Tibial nerve (tissue), 3 donors: Measurements from ENCODE around the gene TINAGL1.

Source experiments
- POLR2A ChIP-seq, 2 donors: fragments of 450-650 bp; IDR thresholded peaks; one replicate each; pipeline ENCODE4 v1.6.1; 2017; ENCODE audit warnings: antibody characterized with exemption in 2 of 2, mild to moderate bottlenecking in 2 of 2, moderate library complexity in 2 of 2
- TF ChIP-seq, protein P1 (sequence below), 5 experiments: fragments of 200-600 bp in 3 of 5; fragments of 450-650 bp in 2 of 5; sonication (generic) in 3 of 5; IDR thresholded peaks; one replicate each; pipeline ENCODE4 v1.5.1; 2016 to 2019; ENCODE audit warnings: antibody characterized with exemption in 5 of 5, mild to moderate bottlenecking in 3 of 5, moderate library complexity in 2 of 5

DNA sequence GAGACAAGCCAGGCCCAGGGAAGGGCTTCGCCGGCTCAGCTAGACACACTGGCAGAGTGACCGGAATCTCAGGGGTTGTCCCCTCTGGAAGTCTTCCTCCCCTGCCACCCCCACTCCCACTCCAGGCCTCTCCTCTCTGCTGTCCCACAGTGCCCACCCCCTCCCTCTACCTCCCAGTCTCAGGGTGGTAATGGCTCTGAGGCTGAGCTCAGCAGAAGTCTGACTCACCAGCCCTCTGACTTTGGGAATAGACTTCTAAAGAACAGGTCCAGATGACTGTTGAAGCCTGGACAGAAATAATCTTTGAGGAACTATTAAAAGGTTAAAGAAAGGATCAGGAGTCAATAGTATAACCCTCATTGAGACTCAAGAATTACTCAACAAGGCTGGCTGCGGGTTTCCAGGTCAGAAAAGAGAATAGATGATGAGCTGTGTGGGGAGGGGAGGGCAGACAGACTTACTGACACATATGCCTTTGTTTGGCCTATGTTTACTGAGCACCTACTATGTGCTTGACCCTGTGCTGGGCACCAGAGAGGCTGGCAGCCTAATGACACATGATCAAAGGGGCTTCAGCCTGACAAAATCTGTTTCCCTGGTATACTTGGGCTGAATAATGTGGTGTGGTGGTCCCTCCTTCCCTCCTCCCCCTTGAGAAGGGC, 49.4 kb downstream of the TINAGL1 start:
- TF ChIP-seq, protein P1, sequence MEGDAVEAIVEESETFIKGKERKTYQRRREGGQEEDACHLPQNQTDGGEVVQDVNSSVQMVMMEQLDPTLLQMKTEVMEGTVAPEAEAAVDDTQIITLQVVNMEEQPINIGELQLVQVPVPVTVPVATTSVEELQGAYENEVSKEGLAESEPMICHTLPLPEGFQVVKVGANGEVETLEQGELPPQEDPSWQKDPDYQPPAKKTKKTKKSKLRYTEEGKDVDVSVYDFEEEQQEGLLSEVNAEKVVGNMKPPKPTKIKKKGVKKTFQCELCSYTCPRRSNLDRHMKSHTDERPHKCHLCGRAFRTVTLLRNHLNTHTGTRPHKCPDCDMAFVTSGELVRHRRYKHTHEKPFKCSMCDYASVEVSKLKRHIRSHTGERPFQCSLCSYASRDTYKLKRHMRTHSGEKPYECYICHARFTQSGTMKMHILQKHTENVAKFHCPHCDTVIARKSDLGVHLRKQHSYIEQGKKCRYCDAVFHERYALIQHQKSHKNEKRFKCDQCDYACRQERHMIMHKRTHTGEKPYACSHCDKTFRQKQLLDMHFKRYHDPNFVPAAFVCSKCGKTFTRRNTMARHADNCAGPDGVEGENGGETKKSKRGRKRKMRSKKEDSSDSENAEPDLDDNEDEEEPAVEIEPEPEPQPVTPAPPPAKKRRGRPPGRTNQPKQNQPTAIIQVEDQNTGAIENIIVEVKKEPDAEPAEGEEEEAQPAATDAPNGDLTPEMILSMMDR (IDR thresholded peaks at IDR 0.05), result no peak
- no peak for TF ChIP-seq POLR2A (IDR thresholded peaks at IDR 0.05)
